K562 (cell line): ENCODE data around the gene DTNBP1. TPM values are rescaled to one million over a fixed set of nuclear protein-coding genes. Genes with fewer than 3 reads are reported as not detected.

Source experiments
- ATAC-seq: fragments of 200-7000 bp; cut with Tn5 transposase; 3 replicates; pipeline ENCODE4 v1.9.1; 2020; ENCODE audit warnings: moderate library complexity
- BruUV-seq: library from RNA; stranded (reverse); fragments of 400-500 nt; replicated peaks from 2 replicates; lab custom pipeline; 2021; lab: Mats Ljungman, UMichigan
- CTCF ChIA-PET: fragments of 300-600 bp; formaldehyde crosslinking; extraction: SDS; loops from one replicate; lab custom pipeline; 2021; ENCODE audit warnings: low intra/inter-chr PET ratio; lab: Yijun Ruan, JAX
- POLR2A ChIA-PET: fragments of 300-600, 350-650 bp; sonication (Branson Sonifier 250); formaldehyde crosslinking; extraction: SDS; loops from one replicate; lab custom pipeline; 2021; ENCODE audit warnings: antibody characterized with exemption, inconsistent platforms; lab: Yijun Ruan, JAX
- DNase-seq, 4 experiments: peaks; one replicate each; pipeline versions ENCODE4 v3.0.0 to v3.0.0-alpha.2; 2011 to 2018; ENCODE audit warnings: low spot score in 3 of 4, mixed read lengths in 3 of 4; ENCODE audit errors: extremely low read depth in 1 of 4
- FAIRE-seq: peaks from 2 replicates; lab custom pipeline; 2011; peaks lifted over from hg19 to GRCh38; lab: Jason Lieb, UNC
- H2AFZ ChIP-seq: 2 replicates; pipeline ENCODE4 v1.6.0; 2011; ENCODE audit warnings: low read depth, low read length, control low read depth, inconsistent platforms
- H3K27ac ChIP-seq: fragments of 200-600 bp; 3 replicates; pipeline ENCODE4 v1.8.0; 2011; ENCODE audit warnings: low read depth, mild to moderate bottlenecking, control low read depth, inconsistent platforms, low read length, moderate library complexity, mixed read lengths; ENCODE audit errors: extremely low read depth
- H3K27me3 ChIP-seq, 2 experiments: fragments of 300-600 bp in 1 of 2; 2 replicates in 1 of 2; 3 replicates in 1 of 2; pipeline versions ENCODE4 v1.6.0 to v1.8.0; 2011; ENCODE audit warnings: inconsistent platforms in 2 of 2, low read length in 2 of 2, mild to moderate bottlenecking in 1 of 2, mixed read lengths in 1 of 2, moderate library complexity in 1 of 2; ENCODE audit not compliant: control insufficient read depth in 2 of 2, insufficient read depth in 2 of 2
- H3K36me3 ChIP-seq: fragments of 300-600 bp; 3 replicates; pipeline ENCODE4 v1.8.0; 2011; ENCODE audit warnings: mild to moderate bottlenecking, low read length, inconsistent platforms; ENCODE audit not compliant: control insufficient read depth, insufficient read depth
- H3K4me1 ChIP-seq, 2 experiments: fragments of 200-600 bp in 1 of 2; replicated peaks in 1 of 2; 2 replicates in 1 of 2; 3 replicates in 1 of 2; pipeline versions ENCODE4 v1.5.1 to v1.8.0; 2011; ENCODE audit warnings: inconsistent platforms in 2 of 2, low read length in 2 of 2, mild to moderate bottlenecking in 1 of 2, mixed read lengths in 1 of 2, moderate library complexity in 1 of 2; ENCODE audit not compliant: control insufficient read depth in 2 of 2, insufficient read depth in 2 of 2
- H3K4me2 ChIP-seq: 2 replicates; pipeline ENCODE4 v1.6.1; 2011; ENCODE audit warnings: low read length, control low read depth, inconsistent platforms, mixed read lengths; ENCODE audit not compliant: insufficient read depth
- H3K4me3 ChIP-seq: fragments of 200-600 bp; sonication (generic), shearing (Covaris generic); 2 replicates; pipeline ENCODE4 v1.5.1; 2016; ENCODE audit warnings: control low read depth, inconsistent platforms
- H3K79me2 ChIP-seq: fragments of 200-600 bp; 3 replicates; pipeline ENCODE4 v1.8.0; 2011; ENCODE audit warnings: low read length, inconsistent platforms; ENCODE audit not compliant: control insufficient read depth, insufficient read depth
- H3K9ac ChIP-seq, 2 experiments: 2 replicates each; pipeline versions ENCODE4 v1.6.0 to v1.6.1; 2011; ENCODE audit warnings: low read depth in 2 of 2, low read length in 2 of 2, control low read depth in 1 of 2, inconsistent platforms in 1 of 2, mild to moderate bottlenecking in 1 of 2, mixed read lengths in 1 of 2; ENCODE audit not compliant: insufficient read depth in 1 of 2
- H3K9me1 ChIP-seq: one replicate; pipeline ENCODE4 v1.6.0; 2011; ENCODE audit warnings: inconsistent platforms, mild to moderate bottlenecking, low read length, moderate library complexity; ENCODE audit not compliant: control insufficient read depth, insufficient read depth
- H3K9me3 ChIP-seq: replicated peaks from 2 replicates; pipeline ENCODE4 v1.5.1; 2011; ENCODE audit warnings: low read depth, low read length, inconsistent platforms; ENCODE audit not compliant: control insufficient read depth, insufficient read depth
- H4K20me1 ChIP-seq: replicated peaks from 2 replicates; pipeline ENCODE4 v1.6.1; 2011; ENCODE audit warnings: low read length, inconsistent platforms, mixed read lengths; ENCODE audit not compliant: control insufficient read depth, insufficient read depth
- CBFB ChIP-seq: sonication (generic); formaldehyde crosslinking; IDR thresholded peaks from 2 replicates; pipeline ENCODE4 v1.4.0; 2020; ENCODE audit warnings: mild to moderate bottlenecking, missing genetic modification reagents
- CBX1 ChIP-seq: sonication (generic); IDR thresholded peaks from 2 replicates; pipeline ENCODE4 v1.6.1; 2016; ENCODE audit warnings: antibody characterized with exemption, low read depth, mild to moderate bottlenecking
- PCBP1 ChIP-seq: fragments of 200-400 bp; formaldehyde crosslinking; IDR thresholded peaks from 2 replicates; pipeline ENCODE4 v1.6.1; 2018; ENCODE audit warnings: mild to moderate bottlenecking, low read depth, low read length; ENCODE audit not compliant: poor library complexity, severe bottlenecking
- TEAD4 ChIP-seq, 2 experiments: sonication (generic) in 1 of 2; formaldehyde crosslinking in 1 of 2; IDR thresholded peaks; 2 replicates each; pipeline versions ENCODE4 v1.6.1 to v1.8.0; 2012 to 2022; ENCODE audit warnings: borderline replicate concordance in 1 of 2, inconsistent platforms in 1 of 2, low read length in 1 of 2, mild to moderate bottlenecking in 1 of 2, missing genetic modification reagents in 1 of 2
- ZNF75A ChIP-seq: fragments of 450-650 bp; formaldehyde crosslinking; IDR thresholded peaks from 2 replicates; pipeline ENCODE4 v1.4.0; 2020; ENCODE audit warnings: mild to moderate bottlenecking
- WGBS: fragments of 100-300 bp; shearing (Covaris generic); methylation state at CpG from one replicate; pipeline ENCODE4 v1.1.6; 2016; ENCODE audit warnings: low coverage, mixed read lengths; ENCODE audit not compliant: insufficient coverage; ENCODE audit errors: missing lambda C conversion rate; 5-methylcytosine and 5-hydroxymethylcytosine counted together
- in situ Hi-C: fragments of 300-500 bp; cut with MboI; formaldehyde crosslinking; loops from 4 replicates; pipeline ENCODE4 v1.15.0; 2018; ENCODE audit warnings: inconsistent platforms, mixed read lengths
- intact Hi-C: fragments of 100-400 bp; cut with micrococcal nuclease; formaldehyde crosslinking; loops from 2 replicates; pipeline ENCODE4 v1.14.2; 2022
- polyA plus RNA-seq, 8 experiments: library from polyadenylated mRNA; depleted of rRNA in 4 of 8; stranded (reverse) in 5 of 8; unstranded in 3 of 8; fragments of >200 nt; fragmentation: Nextera tagmentation in 2 of 8; fragmentation: Illumina TruSeq in 1 of 8; extraction: Ambion mirVana in 2 of 8; extraction: Trizol in 1 of 8; gene quantifications; 2 replicates each; pipeline versions ENCODE4 v1.2.1 to v1.2.3, GENCODE V29; 2011 to 2014; ENCODE audit warnings: inconsistent platforms in 1 of 8, missing spikeins in 1 of 8
- total RNA-seq, 7 experiments: library from RNA; depleted of rRNA in 6 of 7; stranded (reverse); fragments of >200 nt in 6 of 7; fragmentation: Illumina TruSeq in 2 of 7; extraction: Trizol in 2 of 7; gene quantifications; 2 replicates each; pipeline versions ENCODE4 v1.2.1 to v1.2.3, GENCODE V29; 2011 to 2021; ENCODE audit warnings: low replicate concordance in 1 of 7

Gene DTNBP1
- total and polyA plus RNA-seq, 9 of the 15 experiments (the other 6 are each of a cell fraction or from before 2014, with no cell fraction given): 16.7 to 54.5 (median 21.4) TPM

GRCh38 chr6:15493437-15494168 is 169.2 kb downstream of the DTNBP1 start:
- no peak for TF ChIP-seq TEAD4 (IDR thresholded peaks at IDR 0.05; ENCODE audit: low read length)
- no peak for TF ChIP-seq TEAD4 (CRISPR knock-in tag; IDR thresholded peaks at IDR 0.05; ENCODE audit: borderline replicate concordance)
- TF ChIP-seq PCBP1: no peak
- no peak for TF ChIP-seq CBX1
- no peak for TF ChIP-seq CBFB (CRISPR knock-in tag)
- TF ChIP-seq ZNF75A (CRISPR knock-in tag): no peak
- WGBS: 86% methylated on average over 9 of the region's 9 CpGs
- peaks cover 63% of the 10 kb centered on the region for H3K36me3 ChIP-seq
- no peak overlapping the region for H2AFZ ChIP-seq
- no peak overlapping the region for H3K4me2 ChIP-seq
- FAIRE-seq (no peak), ATAC-seq (no peak), DNase-seq (no peak)
- H3K4me3 ChIP-seq: no peak overlapping the region
- no peak overlapping the region for H3K27ac ChIP-seq
- no peaks in the 10 kb centered on the region for H3K27me3 ChIP-seq
- CTCF ChIA-PET: interaction anchor here (0.5 kb wide), 1 partner anchor 531 kb away, joined by 3 read pairs; no protein-coding TSS in a partner anchor
- H3K9me1 ChIP-seq: peaks cover 5% of the 10 kb centered on the region
- in situ Hi-C loops: no loop called here
- no peak overlapping the region for H3K9ac ChIP-seq
- intact Hi-C loops: no loop called here
- peaks cover 6% of the 10 kb centered on the region; the same call in 1 of the 2 replicates for H4K20me1 ChIP-seq
- POLR2A ChIA-PET: no interaction called here
- H3K9me3 ChIP-seq: no peaks in the 10 kb centered on the region
- peaks cover 2 to 8% of the 10 kb centered on the region in 2 experiments; a peak in 4 of 5 replicates for H3K4me1 ChIP-seq
- H3K79me2 ChIP-seq: 0 out of 3 replicates have a peak, but pooled peaks cover 8% of the 10 kb centered on the region
- BruUV-seq: no TSS peak
